Mammary epithelial cell (primary cell): ENCODE measurements around the gene MIER3.
"Not testable (repeated sequence)": the region's sequence is repeated elsewhere in the genome, so short reads cannot be mapped to it uniquely, and the experiment has no call there.

ENCODE experiments used
- EZH2 ChIP-seq: IDR thresholded peaks from 2 replicates; pipeline ENCODE4 v1.6.1; 2012; ENCODE audit warnings: low read length, inconsistent platforms, borderline replicate concordance
- TF ChIP-seq, protein P1 (sequence below), 2 donors: IDR thresholded peaks in 1 of 2; conservative IDR thresholded peaks in 1 of 2; 2 replicates each; pipeline ENCODE4 v1.5.1; 2011 to 2012; ENCODE audit warnings: inconsistent platforms in 2 of 2, low read length in 2 of 2, mild to moderate bottlenecking in 2 of 2, control low read depth in 1 of 2, low read depth in 1 of 2; ENCODE audit not compliant: insufficient read depth in 1 of 2; ENCODE audit errors: extremely low read depth in 1 of 2

DNA sequence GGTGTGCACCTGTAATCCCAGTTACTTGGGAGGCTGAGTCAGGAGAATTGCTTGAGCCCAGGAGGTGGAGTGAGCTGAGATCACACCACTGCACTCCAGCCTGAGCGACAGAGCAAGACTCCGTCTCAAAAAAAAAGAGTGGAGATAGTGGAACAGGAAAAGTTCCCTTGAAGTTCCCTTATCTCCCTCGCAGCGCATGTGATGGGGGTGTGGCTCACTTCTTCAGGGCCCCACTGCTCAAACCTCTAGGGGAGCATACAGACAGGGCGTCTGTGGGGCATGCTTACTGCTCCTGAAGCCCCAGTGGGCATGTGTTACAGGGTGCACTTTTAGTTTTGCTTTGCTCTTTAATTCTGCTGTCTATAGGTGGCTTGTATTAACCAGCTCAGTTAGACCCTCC is 27.6 kb upstream of the MIER3 start:
- not testable (repeated sequence) for TF ChIP-seq EZH2
- TF ChIP-seq, protein P1, sequence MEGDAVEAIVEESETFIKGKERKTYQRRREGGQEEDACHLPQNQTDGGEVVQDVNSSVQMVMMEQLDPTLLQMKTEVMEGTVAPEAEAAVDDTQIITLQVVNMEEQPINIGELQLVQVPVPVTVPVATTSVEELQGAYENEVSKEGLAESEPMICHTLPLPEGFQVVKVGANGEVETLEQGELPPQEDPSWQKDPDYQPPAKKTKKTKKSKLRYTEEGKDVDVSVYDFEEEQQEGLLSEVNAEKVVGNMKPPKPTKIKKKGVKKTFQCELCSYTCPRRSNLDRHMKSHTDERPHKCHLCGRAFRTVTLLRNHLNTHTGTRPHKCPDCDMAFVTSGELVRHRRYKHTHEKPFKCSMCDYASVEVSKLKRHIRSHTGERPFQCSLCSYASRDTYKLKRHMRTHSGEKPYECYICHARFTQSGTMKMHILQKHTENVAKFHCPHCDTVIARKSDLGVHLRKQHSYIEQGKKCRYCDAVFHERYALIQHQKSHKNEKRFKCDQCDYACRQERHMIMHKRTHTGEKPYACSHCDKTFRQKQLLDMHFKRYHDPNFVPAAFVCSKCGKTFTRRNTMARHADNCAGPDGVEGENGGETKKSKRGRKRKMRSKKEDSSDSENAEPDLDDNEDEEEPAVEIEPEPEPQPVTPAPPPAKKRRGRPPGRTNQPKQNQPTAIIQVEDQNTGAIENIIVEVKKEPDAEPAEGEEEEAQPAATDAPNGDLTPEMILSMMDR (conservative IDR thresholded peaks at IDR 0.05 in 1 of 2, IDR thresholded peaks at IDR 0.05 in 1 of 2; ENCODE audit: extremely low read depth in 1 of 2, insufficient read depth in 1 of 2, low read depth in 1 of 2, low read length in 2 of 2) = not testable (repeated sequence)
